ENCODE data around the gene TAS2R14.

The TAS2R14 gene

GRCh38 chr12:10939163-10939562 is at the start of gene TAS2R14:
TSS of gene TAS2R14 (minus strand) at chr12:10939263. CDS start at chr12:10939207, 56 bp downstream.
- DNase-seq: no peak

- DNase-seq: no peak
Measured at GRCh38 chr12:10986812-10987211, 47.7 kb upstream of the TAS2R14 start, which contains the start of gene TAS2R50. TSS of gene TAS2R50 (minus strand) at chr12:10986912. CDS start at chr12:10986860, 52 bp downstream.

GRCh38 chr12:10982244-10982643 is 43.2 kb upstream of the TAS2R14 start:
- no peak for DNase-seq

- no peak for DNase-seq
Measured at GRCh38 chr12:10974965-10975364, 35.9 kb upstream of the TAS2R14 start.

GRCh38 chr12:10968765-10969456 is 29.8 kb upstream of the TAS2R14 start:
- peak; percentile 51 for DNase-seq

GRCh38 chr12:10967409-10967808 is 28.3 kb upstream of the TAS2R14 start:
- peak; percentile 52 for DNase-seq

GRCh38 chr12:10966314-10966713 is 27.3 kb upstream of the TAS2R14 start:
- no peak for DNase-seq

- DNase-seq: no peak
Measured at GRCh38 chr12:10965476-10965875, 26.4 kb upstream of the TAS2R14 start.

- DNase-seq: no peak
Measured at GRCh38 chr12:10960211-10960610, 21.1 kb upstream of the TAS2R14 start.

GRCh38 chr12:10959804-10960203 is 20.7 kb upstream of the TAS2R14 start:
- DNase-seq: peak; percentile 6

- DNase-seq: peak; percentile 77
Measured at GRCh38 chr12:10957741-10958140, 18.7 kb upstream of the TAS2R14 start.

GRCh38 chr12:10956085-10956484 is 17.0 kb upstream of the TAS2R14 start:
- no peak for DNase-seq

- DNase-seq: no peak
Measured at GRCh38 chr12:10952645-10953044, 13.6 kb upstream of the TAS2R14 start.

- DNase-seq: no peak
Measured at GRCh38 chr12:10943167-10943566, 4.1 kb upstream of the TAS2R14 start.

GRCh38 chr12:10941916-10942607 is 3.0 kb upstream of the TAS2R14 start:
- peak; percentile 6 for DNase-seq

- no peak for DNase-seq
Measured at GRCh38 chr12:10941369-10941768, 2.3 kb upstream of the TAS2R14 start.

GRCh38 chr12:10940389-10940788 is 1.3 kb upstream of the TAS2R14 start:
- peak; percentile 78 for DNase-seq

- no peak for DNase-seq
Measured at GRCh38 chr12:10936506-10936905, 2.6 kb downstream of the TAS2R14 start.

GRCh38 chr12:10928746-10929286 is 10.2 kb downstream of the TAS2R14 start, which contains the start of gene PRH2:
TSS of gene PRH2 (plus strand) at chr12:10929236. CDS start at chr12:10929274, 38 bp downstream.
- DNase-seq: no peak

- DNase-seq: no peak
Measured at GRCh38 chr12:10926269-10926668, 12.8 kb downstream of the TAS2R14 start.

- DNase-seq: no peak
Measured at GRCh38 chr12:10919809-10920208, 19.3 kb downstream of the TAS2R14 start.

- DNase-seq: no peak
Measured at GRCh38 chr12:10910380-10910779, 28.7 kb downstream of the TAS2R14 start.

- no peak for DNase-seq
Measured at GRCh38 chr12:10909462-10909861, 29.6 kb downstream of the TAS2R14 start, which contains the start of gene TAS2R13. TSS of gene TAS2R13 (minus strand) at chr12:10909562. CDS start at chr12:10909298, 264 bp downstream.

GRCh38 chr12:10904686-10905085 is 34.4 kb downstream of the TAS2R14 start:
- no peak for DNase-seq
